T-helper 17 cell (primary cell): ENCODE measurements around the gene DHRS7B. TPM values are rescaled to one million over a fixed set of nuclear protein-coding genes. Genes with fewer than 3 reads are reported as not detected.

Experiments used
- ATAC-seq: fragments of 150-1000 bp; cut with Tn5 transposase; 2 replicates; pipeline ENCODE4 v1.10.0; 2021; ENCODE audit warnings: mild to moderate bottlenecking, moderate library complexity
- DNase-seq, 3 donors: peaks; one replicate each; pipeline versions ENCODE4 v3.0.0 to v3.0.0-alpha.2; 2020 to 2021
- H3K9me3 ChIP-seq: one replicate; pipeline ENCODE4 v1.7.0; 2013; ENCODE audit warnings: low read length, mild to moderate bottlenecking; ENCODE audit not compliant: control insufficient read depth, poor library complexity, severe bottlenecking
- H3K27ac Mint-ChIP-seq: one replicate; pipeline ENCODE4 v1.8.0; 2022; ENCODE audit warnings: mild to moderate bottlenecking, moderate library complexity, mixed read lengths
- H3K27me3 Mint-ChIP-seq: one replicate; pipeline ENCODE4 v1.8.0; 2022; ENCODE audit warnings: mixed read lengths
- H3K36me3 Mint-ChIP-seq: one replicate; pipeline ENCODE4 v1.8.0; 2022; ENCODE audit warnings: low read depth, mixed read lengths
- H3K4me1 Mint-ChIP-seq: one replicate; pipeline ENCODE4 v1.8.0; 2022; ENCODE audit warnings: mild to moderate bottlenecking, mixed read lengths
- H3K4me3 Mint-ChIP-seq: one replicate; pipeline ENCODE4 v1.8.0; 2022; ENCODE audit warnings: mild to moderate bottlenecking, moderate library complexity, mixed read lengths
- total RNA-seq, 4 donors: library from RNA in 2 of 4; stranded (reverse) in 2 of 4; gene quantifications; one replicate each; pipeline ENCODE4 v1.2.3 and lab custom pipeline; 2022 to 2026

Gene DHRS7B
- total RNA-seq, 2 donors from 2014 or later: 6.7 to 7.0 TPM

DNA sequence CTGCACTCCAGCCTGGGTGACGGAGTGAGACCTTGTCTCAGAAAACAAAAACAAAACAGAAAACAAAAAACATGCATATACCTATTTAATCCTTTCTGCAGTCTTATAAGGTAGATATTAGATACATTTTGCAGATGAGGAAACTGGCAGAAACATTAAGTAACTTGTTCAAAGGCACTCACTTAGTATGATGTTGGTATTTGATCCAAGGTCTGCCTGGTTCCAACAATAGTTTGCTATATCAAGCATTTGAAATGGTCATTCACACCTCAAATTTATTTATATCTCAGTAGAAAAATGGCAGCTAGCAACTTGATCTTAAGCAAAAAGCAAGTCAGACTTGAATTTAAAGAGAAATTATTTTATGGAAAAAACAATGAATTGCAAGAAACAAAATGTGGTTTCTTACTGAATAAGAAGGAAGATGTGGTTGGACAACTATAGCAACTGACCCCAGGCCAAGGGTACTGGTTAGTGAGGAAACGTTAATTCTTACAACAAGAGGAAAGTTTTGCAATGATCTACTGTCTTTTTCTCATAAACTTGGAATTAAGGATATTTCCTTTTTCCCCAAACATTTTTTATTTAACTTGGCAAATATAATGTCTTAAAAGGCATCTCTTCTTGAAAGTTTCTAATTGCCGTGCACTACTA, 19.7 kb downstream of the DHRS7B start:
- no peaks in the 10 kb centered on the region for H3K36me3 Mint-ChIP-seq
- DNase-seq: no peak
- no peak for ATAC-seq
- H3K27ac Mint-ChIP-seq: no peak overlapping the region
- H3K27me3 Mint-ChIP-seq: no peaks in the 10 kb centered on the region
- H3K4me1 Mint-ChIP-seq: no peaks in the 10 kb centered on the region
- H3K9me3 ChIP-seq: peaks cover 2% of the 10 kb centered on the region
- H3K4me3 Mint-ChIP-seq: no peak overlapping the region

DNA sequence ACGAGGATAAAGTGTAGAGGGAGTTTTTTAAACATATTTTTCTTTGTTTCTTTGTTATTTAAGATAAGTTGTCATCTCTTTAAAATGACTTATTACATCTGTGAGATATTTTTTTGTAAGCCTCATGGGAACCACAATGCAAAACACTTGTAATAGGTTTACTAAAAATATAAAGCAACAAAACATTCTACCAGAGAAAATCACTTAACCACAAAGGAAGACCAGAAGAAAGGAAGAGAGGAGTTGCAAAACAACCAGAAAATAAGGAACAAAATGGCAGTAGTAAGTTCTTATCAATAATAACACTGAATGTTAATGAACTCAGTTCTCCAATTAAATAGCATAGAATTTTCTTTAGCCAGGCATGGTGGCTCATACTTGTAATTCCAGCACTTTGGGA, 22.9 kb downstream of the DHRS7B start:
- Mint-ChIP-seq H3K27me3 (no peaks in the 10 kb centered on the region), H3K4me3 (no peak overlapping the region), H3K4me1 (no peaks in the 10 kb centered on the region), H3K27ac (no peak overlapping the region), H3K36me3 (peaks cover 4% of the 10 kb centered on the region)
- DNase-seq: no peak
- H3K9me3 ChIP-seq: peaks cover 2% of the 10 kb centered on the region
- ATAC-seq: no peak

GRCh38 chr17:21152731-21153130, 26.0 kb downstream of the DHRS7B start:
- Mint-ChIP-seq H3K27me3 (no peaks in the 10 kb centered on the region), H3K4me3 (no peak overlapping the region), H3K4me1 (peaks cover 2% of the 10 kb centered on the region), H3K27ac (no peak overlapping the region), H3K36me3 (peaks cover 4% of the 10 kb centered on the region)
- peaks cover 2% of the 10 kb centered on the region for H3K9me3 ChIP-seq
- DNase-seq (no peak), ATAC-seq (no peak)

DNA sequence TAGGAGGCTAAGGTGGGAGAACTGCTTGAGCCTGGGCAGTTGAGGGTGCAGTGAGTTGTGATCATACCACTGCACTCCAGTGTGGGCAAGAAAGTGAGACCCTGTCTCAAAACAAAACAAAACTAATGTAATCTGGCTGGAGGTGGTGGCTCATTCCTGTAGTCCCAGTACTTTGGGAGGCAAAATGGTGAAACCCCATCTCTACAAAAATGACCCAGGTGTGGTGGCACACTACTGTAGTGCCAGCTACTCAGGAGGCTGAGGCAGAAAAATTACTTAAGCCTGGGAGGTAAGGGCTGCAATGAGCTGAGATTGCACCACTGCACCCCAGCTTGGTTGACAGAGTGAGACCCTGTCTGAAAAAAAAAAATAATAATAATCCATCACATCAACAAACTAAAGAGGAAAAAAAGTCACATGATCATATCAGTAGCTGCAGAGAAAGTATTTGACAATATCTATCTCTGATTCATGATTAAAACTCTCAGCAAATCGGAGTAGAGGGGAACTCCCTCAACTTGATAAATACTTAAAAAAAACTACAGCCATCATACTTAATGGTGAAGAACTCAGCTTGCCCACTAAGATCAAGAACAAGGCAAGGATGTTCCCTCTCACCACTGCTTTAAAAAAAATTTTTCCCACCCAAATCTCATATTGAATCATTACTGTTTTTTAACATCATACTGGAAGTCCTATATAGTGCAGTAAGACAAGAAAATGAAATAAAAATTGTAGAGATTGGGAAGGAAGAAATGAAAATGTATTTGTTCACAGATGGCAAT, 31.0 kb downstream of the DHRS7B start:
- peaks cover 4% of the 10 kb centered on the region for H3K36me3 Mint-ChIP-seq
- DNase-seq (no peak), ATAC-seq (no peak)
- no peak overlapping the region for H3K27ac Mint-ChIP-seq
- no peaks in the 10 kb centered on the region for H3K9me3 ChIP-seq
- H3K4me1 Mint-ChIP-seq: peaks cover 2% of the 10 kb centered on the region
- H3K4me3 Mint-ChIP-seq: no peak overlapping the region
- no peaks in the 10 kb centered on the region for H3K27me3 Mint-ChIP-seq

GRCh38 chr17:21160401-21160800, 33.6 kb downstream of the DHRS7B start:
- no peak for ATAC-seq
- no peaks in the 10 kb centered on the region for H3K9me3 ChIP-seq
- no peaks in the 10 kb centered on the region for H3K36me3 Mint-ChIP-seq
- peaks cover 2% of the 10 kb centered on the region for H3K4me1 Mint-ChIP-seq
- no peaks in the 10 kb centered on the region for H3K27me3 Mint-ChIP-seq
- no peak overlapping the region for H3K27ac Mint-ChIP-seq
- no peak overlapping the region for H3K4me3 Mint-ChIP-seq
- DNase-seq: no peak

DNA sequence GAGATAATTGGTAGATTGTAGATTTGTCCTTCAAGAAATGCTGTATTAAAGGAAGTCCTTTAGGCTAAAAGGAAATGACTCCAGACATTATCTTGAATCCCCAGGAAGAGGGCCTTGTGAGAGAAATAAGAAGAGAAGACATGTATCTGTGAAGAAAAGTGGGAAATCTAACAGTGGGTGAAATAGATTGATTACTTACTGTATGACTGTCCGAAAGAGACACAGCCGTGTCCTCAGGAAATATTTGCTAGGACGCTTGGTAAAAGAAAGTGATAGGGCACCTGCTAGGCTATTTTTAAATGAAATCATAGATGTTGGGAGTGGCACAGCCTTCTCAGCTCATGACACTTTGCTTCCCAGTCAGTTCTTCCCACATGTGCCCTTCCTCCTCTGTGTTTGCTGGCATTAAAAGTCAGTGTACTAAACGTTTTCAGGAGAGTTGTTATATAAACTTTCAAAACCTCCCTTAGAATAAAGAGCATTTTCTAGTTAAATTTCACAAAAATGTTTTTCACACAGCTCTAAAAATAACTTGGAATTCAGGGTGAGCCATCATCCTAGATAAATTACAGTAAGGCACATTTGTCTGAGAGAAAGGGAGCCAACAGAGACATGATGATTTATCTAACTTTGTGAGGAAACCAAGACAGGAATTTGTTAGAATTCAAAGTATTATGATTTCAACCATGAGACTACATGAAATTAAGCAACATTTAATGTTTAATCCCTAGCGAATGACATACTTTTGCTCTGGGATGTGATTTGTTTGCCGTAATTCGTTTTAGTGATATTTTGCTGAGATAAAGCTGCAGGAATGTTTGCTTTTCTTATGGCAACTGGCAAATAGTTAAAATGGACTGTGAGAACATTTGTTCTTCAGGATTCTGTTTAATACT, 35.0 kb downstream of the DHRS7B start:
- Mint-ChIP-seq H3K36me3 (no peaks in the 10 kb centered on the region), H3K27me3 (no peaks in the 10 kb centered on the region), H3K4me3 (no peak overlapping the region), H3K27ac (peak overlapping the region; percentile 19), H3K4me1 (peaks cover 2% of the 10 kb centered on the region)
- DNase-seq (no peak), ATAC-seq (no peak)
- H3K9me3 ChIP-seq: no peaks in the 10 kb centered on the region

DNA sequence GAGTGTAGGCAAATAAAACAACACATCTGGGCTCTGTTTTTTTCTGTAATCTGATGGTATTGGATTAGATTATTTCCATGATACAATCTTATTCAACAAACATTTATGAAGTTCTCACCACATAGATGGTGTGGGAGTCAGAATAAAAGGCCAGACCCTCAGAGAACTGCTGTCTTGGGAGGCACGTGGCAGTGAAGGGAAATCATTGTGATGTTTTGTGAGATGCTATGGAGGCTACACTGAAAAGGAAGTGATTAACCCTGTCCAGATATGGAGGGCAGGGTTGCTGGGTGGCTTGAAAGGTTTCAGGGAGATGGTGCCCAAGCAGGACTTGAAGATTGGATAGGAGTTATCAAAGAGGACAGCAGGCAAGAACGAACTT, 35.6 kb downstream of the DHRS7B start:
- H3K9me3 ChIP-seq: no peaks in the 10 kb centered on the region
- DNase-seq (no peak), ATAC-seq (no peak)
- peak overlapping the region; percentile 19 for H3K27ac Mint-ChIP-seq
- no peaks in the 10 kb centered on the region for H3K27me3 Mint-ChIP-seq
- H3K36me3 Mint-ChIP-seq: no peaks in the 10 kb centered on the region
- no peaks in the 10 kb centered on the region for H3K4me1 Mint-ChIP-seq
- H3K4me3 Mint-ChIP-seq: no peak overlapping the region

DNA sequence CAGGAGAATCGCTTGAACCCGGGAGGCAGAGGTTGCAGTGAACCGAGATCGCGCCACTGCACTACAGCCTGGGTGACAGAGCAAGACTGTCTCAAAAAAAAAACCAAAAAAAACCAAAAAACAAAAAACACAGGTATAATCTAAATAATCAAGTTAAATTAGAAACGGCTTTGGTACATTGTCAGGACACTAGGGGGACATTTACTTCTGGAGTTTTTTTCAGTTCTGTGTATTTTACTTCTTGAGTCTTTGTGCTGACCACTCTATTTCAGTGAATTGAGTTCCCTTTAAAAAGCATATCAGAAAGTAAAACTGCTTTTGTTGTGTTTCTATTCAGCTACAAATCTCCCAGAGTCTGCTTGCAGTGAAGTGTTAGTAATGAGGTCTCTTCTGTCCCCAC, 36.3 kb downstream of the DHRS7B start:
- no peak overlapping the region for H3K4me3 Mint-ChIP-seq
- H3K27me3 Mint-ChIP-seq: no peaks in the 10 kb centered on the region
- H3K4me1 Mint-ChIP-seq: no peaks in the 10 kb centered on the region
- no peak overlapping the region for H3K27ac Mint-ChIP-seq
- H3K9me3 ChIP-seq: no peaks in the 10 kb centered on the region
- ATAC-seq (no peak), DNase-seq (no peak)
- no peaks in the 10 kb centered on the region for H3K36me3 Mint-ChIP-seq

- Mint-ChIP-seq H3K27me3 (no peaks in the 10 kb centered on the region), H3K27ac (no peak overlapping the region)
- no peak for ATAC-seq
Observed at GRCh38 chr17:21164216-21164615, 37.5 kb downstream of the DHRS7B start.

DNA sequence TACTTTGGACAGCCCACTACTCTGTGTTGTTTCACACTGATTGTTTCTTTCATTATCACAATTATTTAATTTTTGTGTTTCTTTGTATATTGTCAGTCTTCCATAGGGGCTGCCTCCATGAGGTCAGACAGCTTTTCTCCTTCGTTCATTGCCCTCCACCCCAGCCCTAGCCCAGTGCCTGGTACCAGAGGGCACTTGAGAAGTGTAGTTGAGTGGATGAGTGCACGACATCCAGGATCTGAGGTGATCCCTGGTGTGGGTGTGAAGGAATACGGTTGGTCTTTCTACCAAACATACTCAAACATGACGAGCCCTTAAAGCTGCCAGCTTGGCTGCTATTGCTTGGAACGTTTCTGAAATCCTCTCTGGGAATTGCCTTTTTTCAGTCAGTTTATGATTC, 37.9 kb downstream of the DHRS7B start:
- DNase-seq (no peak), ATAC-seq (no peak)
- H3K9me3 ChIP-seq: no peaks in the 10 kb centered on the region
- H3K27me3 Mint-ChIP-seq: no peaks in the 10 kb centered on the region
- H3K4me3 Mint-ChIP-seq: no peak overlapping the region
- no peaks in the 10 kb centered on the region for H3K4me1 Mint-ChIP-seq
- H3K27ac Mint-ChIP-seq: no peak overlapping the region
- no peaks in the 10 kb centered on the region for H3K36me3 Mint-ChIP-seq

More at GRCh38 chr17:21164216-21164615, 37.5 kb downstream of the DHRS7B start:
- Mint-ChIP-seq H3K4me1 (no peaks in the 10 kb centered on the region), H3K36me3 (no peaks in the 10 kb centered on the region), H3K4me3 (no peak overlapping the region)
- DNase-seq: no peak
- no peaks in the 10 kb centered on the region for H3K9me3 ChIP-seq

DNA sequence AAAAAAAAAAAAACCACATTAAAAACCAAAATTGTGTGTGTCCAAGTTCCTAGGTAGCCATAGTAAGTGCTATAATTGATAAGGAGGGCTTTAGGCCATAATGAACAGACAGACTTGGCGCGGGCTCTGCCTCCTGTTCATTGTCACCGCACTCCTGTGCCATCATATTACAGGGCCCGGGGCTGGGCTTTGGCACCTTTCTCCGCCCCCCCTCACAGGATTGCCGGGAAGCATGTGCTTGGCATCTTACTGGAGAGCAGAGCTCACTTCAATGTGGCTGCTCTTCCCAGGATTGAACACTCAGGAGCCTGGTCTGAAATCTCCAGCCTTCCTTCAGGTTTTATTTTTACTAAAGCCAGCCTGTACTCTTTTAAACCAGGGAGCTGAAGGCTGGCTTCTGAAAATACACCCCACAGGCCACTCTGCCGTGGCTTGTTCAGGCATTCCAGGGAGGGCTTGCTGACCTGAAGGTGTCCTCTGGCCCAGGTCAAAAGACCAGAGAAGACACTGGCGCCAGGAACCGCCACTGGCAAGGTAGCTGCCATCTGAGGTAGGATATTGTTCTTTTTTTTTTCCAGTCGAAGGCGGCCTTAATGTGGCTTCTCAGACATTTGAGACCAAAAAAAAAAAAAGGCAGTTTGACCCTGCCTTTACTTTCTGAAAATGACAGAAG, 39.3 kb downstream of the DHRS7B start:
- Mint-ChIP-seq H3K4me3 (no peak overlapping the region), H3K27me3 (no peaks in the 10 kb centered on the region), H3K27ac (no peak overlapping the region), H3K4me1 (peaks cover 9% of the 10 kb centered on the region), H3K36me3 (no peaks in the 10 kb centered on the region)
- H3K9me3 ChIP-seq: no peaks in the 10 kb centered on the region
- DNase-seq: no peak
- ATAC-seq: no peak

DNA sequence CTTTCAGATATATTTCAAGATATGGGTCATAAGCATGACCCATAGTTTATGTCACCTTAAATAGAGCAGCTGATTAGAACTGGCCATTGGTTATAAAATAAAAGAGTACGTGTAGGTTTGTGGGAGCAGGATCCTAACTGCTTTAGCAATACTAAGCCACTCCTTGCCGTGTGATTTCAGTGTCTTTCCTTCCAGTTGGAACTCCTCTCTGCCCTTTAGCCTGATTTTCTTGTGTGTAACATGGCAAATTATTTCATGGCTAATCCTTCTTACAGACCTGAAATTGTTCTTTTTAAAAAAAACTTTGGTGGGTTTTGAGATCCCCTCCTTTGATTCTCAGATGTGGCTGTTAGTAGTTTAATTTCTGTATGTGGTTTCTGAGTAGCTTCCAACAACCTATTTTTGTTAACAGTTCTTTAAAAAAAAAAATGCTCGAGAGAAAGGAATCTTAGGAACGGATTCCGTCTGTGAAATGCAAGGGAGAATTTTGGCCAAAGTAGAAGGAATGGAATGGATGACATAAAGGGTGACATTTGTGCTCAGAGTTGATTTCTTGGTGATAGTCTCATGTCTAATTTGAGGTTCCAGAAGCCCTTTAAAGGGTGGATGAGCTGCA, 39.9 kb downstream of the DHRS7B start:
- DNase-seq: no peak
- Mint-ChIP-seq H3K4me1 (peaks cover 12% of the 10 kb centered on the region), H3K4me3 (no peak overlapping the region), H3K36me3 (no peaks in the 10 kb centered on the region), H3K27ac (peak overlapping the region; percentile 51), H3K27me3 (no peaks in the 10 kb centered on the region)
- H3K9me3 ChIP-seq: no peaks in the 10 kb centered on the region
- ATAC-seq: no peak
